Activated CD4-positive, alpha-beta T cell treated with anti-CD3 and anti-CD28 coated beads, Interleukin-2, amount 10 ng/mL, durations not matched to agents 7 days and 5 days (primary cell): ENCODE results near the gene CD55. TPM values are rescaled to one million over a fixed set of nuclear protein-coding genes. Genes with fewer than 3 reads are reported as not detected.
A peak's percentile ranks its signal among the peaks of the same experiment; 100 is the strongest.

Experiments
- CTCF ChIA-PET: fragments of 350-600 bp; sonication (Branson Sonifier 250); formaldehyde crosslinking; loops from one replicate; lab custom pipeline; 2021; ENCODE audit warnings: antibody characterized with exemption; lab: Charles Lee
- POLR2A ChIA-PET: fragments of 350-600 bp; sonication (Branson Sonifier 250); formaldehyde crosslinking; loops from one replicate; lab custom pipeline; 2021; ENCODE audit warnings: antibody characterized with exemption; lab: Charles Lee
- DNase-seq: peaks from one replicate; pipeline ENCODE4 v3.0.0-alpha.2; 2020
- H3K27ac Mint-ChIP-seq: one replicate; pipeline ENCODE4 v1.8.0; 2021; ENCODE audit warnings: mild to moderate bottlenecking, moderate library complexity, mixed read lengths
- H3K27me3 Mint-ChIP-seq: one replicate; pipeline ENCODE4 v1.8.0; 2021; ENCODE audit warnings: mixed read lengths
- H3K36me3 Mint-ChIP-seq: one replicate; pipeline ENCODE4 v1.8.0; 2021; ENCODE audit warnings: low read depth, mixed read lengths
- H3K4me1 Mint-ChIP-seq: one replicate; pipeline ENCODE4 v1.8.0; 2021; ENCODE audit warnings: mixed read lengths
- H3K4me3 Mint-ChIP-seq: one replicate; pipeline ENCODE4 v1.8.0; 2021; ENCODE audit warnings: mild to moderate bottlenecking, moderate library complexity, mixed read lengths
- H3K9me3 Mint-ChIP-seq: one replicate; pipeline ENCODE4 v1.8.0; 2021; ENCODE audit warnings: mixed read lengths
- total RNA-seq, 2 experiments: library from RNA; stranded (reverse); gene quantifications; one replicate each; pipeline ENCODE4 v1.2.3, GENCODE V29; 2021

CD55 gene
- total RNA-seq, 2 experiments from 2014 or later: 92.0 to 117 TPM

DNA sequence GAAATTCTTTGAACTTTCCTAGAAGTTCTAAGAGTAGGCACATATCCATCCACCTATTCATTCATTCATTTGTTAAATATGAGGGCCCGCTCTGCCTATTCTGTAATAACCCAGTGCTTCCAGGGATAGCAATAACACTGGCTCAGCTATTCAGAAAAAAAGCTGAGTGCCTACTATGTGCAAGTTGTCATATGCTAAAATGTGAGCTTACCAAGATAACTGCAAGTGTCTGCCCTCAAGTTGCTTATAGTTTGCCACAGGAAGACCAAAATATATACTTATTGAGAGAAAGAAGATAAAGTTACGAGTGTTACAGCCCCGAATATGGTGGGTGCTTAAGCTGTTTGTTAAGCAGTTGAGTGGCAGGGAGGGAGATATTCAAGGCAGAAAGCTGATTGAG lies 39.6 kb downstream of the CD55 start:
- POLR2A ChIA-PET: interaction anchor here (0.6 kb wide), 1 partner anchor 40 kb away, joined by 3 read pairs; the partner anchor contains the start of gene CD55

GRCh38 chr1:207361889-207362288 lies 40.4 kb downstream of the CD55 start:
- no peak overlapping the region for H3K27ac Mint-ChIP-seq
- no peak for DNase-seq
- H3K4me1 Mint-ChIP-seq: peaks cover 12% of the 10 kb centered on the region
- ChIA-PET POLR2A (no interaction called here), CTCF (interaction anchor here (1.1 kb wide), 1 partner anchor 41 kb away, joined by 3 read pairs; the partner anchor contains the start of gene CD55)
- H3K9me3 Mint-ChIP-seq: no peaks in the 10 kb centered on the region
- peaks cover 39% of the 10 kb centered on the region for H3K36me3 Mint-ChIP-seq
- H3K27me3 Mint-ChIP-seq: no peaks in the 10 kb centered on the region
- H3K4me3 Mint-ChIP-seq: no peak overlapping the region

More for the DNA sequence above, 39.6 kb downstream of the CD55 start:
- H3K9me3 Mint-ChIP-seq: no peaks in the 10 kb centered on the region
- H3K27ac Mint-ChIP-seq: no peak overlapping the region
- H3K36me3 Mint-ChIP-seq: peaks cover 40% of the 10 kb centered on the region
- H3K4me3 Mint-ChIP-seq: no peak overlapping the region
- no peaks in the 10 kb centered on the region for H3K27me3 Mint-ChIP-seq
- peaks cover 12% of the 10 kb centered on the region for H3K4me1 Mint-ChIP-seq
- CTCF ChIA-PET: interaction anchor here (0.5 to 1.3 kb wide), 2 partner anchors 40 to 579 kb away, joined by 3 read pairs; partner anchors contain the start of gene CD55
- no peak for DNase-seq

DNA sequence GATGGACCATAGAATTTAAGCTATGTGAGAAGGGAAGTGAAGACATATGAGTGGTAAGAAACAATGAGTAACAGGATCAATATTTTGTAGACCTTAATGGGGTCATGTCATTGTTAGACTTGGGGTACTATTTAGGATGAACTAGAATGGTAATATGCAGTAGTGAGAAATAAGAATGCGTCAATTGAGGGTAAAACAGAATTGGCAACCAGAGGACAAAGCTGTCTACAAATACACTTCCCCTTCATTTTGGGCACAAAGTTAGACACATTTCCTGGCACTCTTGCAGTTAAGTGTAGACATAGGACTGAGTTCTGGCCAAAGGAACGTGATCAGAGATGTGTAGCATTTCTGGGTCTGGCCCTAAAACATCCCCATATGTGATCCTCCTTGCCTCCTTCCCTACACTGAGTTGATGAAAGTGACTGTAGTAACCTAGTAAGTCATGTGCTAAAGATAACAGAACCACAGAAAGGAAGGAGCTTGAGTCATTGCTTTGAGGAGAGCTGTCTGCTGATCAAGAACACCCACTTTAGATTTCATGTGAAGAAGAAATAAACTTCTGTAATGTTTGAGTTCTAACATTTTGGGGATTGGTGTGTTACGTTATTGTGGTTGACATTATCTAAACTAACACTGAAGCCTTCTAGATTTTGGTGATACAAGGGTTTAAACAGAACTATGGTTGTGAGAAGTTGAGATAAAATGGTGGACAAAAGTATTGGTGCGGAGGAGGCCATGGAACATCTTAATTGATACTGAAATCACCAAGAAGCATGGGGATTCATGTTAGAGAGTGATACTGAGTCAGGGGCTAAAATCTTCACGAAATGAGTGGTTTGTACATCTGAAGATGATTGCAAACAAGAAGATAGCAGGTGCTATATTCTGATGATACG lies 41.7 kb downstream of the CD55 start:
- CTCF ChIA-PET: interaction anchor here (0.6 to 1.1 kb wide), 6 partner anchors 12 to 70 kb away, joined by 3 read pairs; partner anchors contain the start of gene CD55
- H3K27me3 Mint-ChIP-seq: no peaks in the 10 kb centered on the region
- DNase-seq: peak; percentile 22
- POLR2A ChIA-PET: interaction anchor here (0.6 kb wide), 1 partner anchor 26 kb away, joined by 3 read pairs; no protein-coding TSS in a partner anchor
- no peak overlapping the region for H3K27ac Mint-ChIP-seq
- H3K4me1 Mint-ChIP-seq: peaks cover 2% of the 10 kb centered on the region
- H3K36me3 Mint-ChIP-seq: peaks cover 34% of the 10 kb centered on the region
- H3K4me3 Mint-ChIP-seq: no peak overlapping the region
- H3K9me3 Mint-ChIP-seq: no peaks in the 10 kb centered on the region

DNA sequence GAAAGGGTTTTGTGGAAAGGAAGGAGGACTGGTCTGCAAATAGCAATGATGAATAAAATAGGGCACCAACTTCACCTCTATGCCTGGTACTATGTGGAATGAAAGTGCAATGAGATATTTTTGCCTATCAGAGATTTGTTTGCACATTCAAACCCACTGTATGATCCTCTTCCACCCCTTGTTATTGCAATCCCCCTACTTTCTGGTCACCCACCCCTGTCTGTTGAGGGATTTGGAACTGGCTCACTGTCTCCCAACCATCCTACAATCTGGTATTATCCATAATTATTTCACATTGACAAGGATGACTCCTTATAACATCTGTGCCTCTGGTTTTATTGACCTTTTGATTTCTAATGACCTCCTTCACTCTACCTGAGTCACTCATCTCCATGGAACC lies 42.4 kb downstream of the CD55 start:
- Mint-ChIP-seq H3K27me3 (no peaks in the 10 kb centered on the region), H3K4me3 (no peak overlapping the region), H3K36me3 (peaks cover 34% of the 10 kb centered on the region), H3K4me1 (no peaks in the 10 kb centered on the region), H3K27ac (no peak overlapping the region), H3K9me3 (no peaks in the 10 kb centered on the region)
- CTCF ChIA-PET: interaction anchor here (0.6 to 1.0 kb wide), 4 partner anchors 27 to 70 kb away, joined by 3 read pairs; partner anchors contain the start of gene CD55
- POLR2A ChIA-PET: no interaction called here
- no peak for DNase-seq

- H3K4me1 Mint-ChIP-seq: peaks cover 2% of the 10 kb centered on the region
- no peaks in the 10 kb centered on the region for H3K27me3 Mint-ChIP-seq
- no peak overlapping the region for H3K27ac Mint-ChIP-seq
- no peak overlapping the region for H3K4me3 Mint-ChIP-seq
- ChIA-PET POLR2A (no interaction called here), CTCF (interaction anchor here (0.6 to 0.9 kb wide), 2 partner anchors 12 to 15 kb away, joined by 3 to 4 read pairs; no protein-coding TSS in a partner anchor)
- H3K36me3 Mint-ChIP-seq: peaks cover 32% of the 10 kb centered on the region
- H3K9me3 Mint-ChIP-seq: peaks cover 1% of the 10 kb centered on the region
- no peak for DNase-seq
These were observed 43.1 kb downstream of the CD55 start for GRCh38 chr1:207364614-207365013.

GRCh38 chr1:207365063-207365462 lies 43.6 kb downstream of the CD55 start:
- POLR2A ChIA-PET: no interaction called here
- CTCF ChIA-PET: interaction anchor here (0.9 kb wide), 1 partner anchor 12 kb away, joined by 4 read pairs; no protein-coding TSS in a partner anchor
- Mint-ChIP-seq H3K27ac (no peak overlapping the region), H3K9me3 (peaks cover 2% of the 10 kb centered on the region), H3K27me3 (no peaks in the 10 kb centered on the region), H3K4me1 (peaks cover 3% of the 10 kb centered on the region), H3K4me3 (no peak overlapping the region), H3K36me3 (peaks cover 30% of the 10 kb centered on the region)
- no peak for DNase-seq

DNA sequence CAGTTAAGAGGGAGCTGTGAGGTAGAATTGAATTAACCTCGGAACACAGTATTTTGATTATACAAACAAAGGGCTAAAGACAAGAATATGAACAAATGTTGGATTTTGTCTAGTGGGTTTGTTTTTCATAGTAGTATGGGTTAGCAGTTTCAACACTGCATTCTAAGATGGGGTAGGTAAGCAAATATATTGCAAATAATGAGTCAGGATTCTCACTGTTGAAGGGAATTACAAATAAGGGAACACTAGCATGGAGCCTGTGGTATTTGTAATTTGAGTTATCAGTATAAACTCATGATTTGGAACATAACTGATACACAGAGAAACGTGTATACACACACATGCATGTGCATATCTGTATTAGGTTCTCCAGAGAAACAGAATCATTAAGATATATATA lies 44.5 kb downstream of the CD55 start:
- H3K36me3 Mint-ChIP-seq: peaks cover 35% of the 10 kb centered on the region
- POLR2A ChIA-PET: no interaction called here
- CTCF ChIA-PET: no interaction called here
- peaks cover 3% of the 10 kb centered on the region for H3K4me1 Mint-ChIP-seq
- no peak overlapping the region for H3K27ac Mint-ChIP-seq
- peaks cover 5% of the 10 kb centered on the region for H3K9me3 Mint-ChIP-seq
- no peak overlapping the region for H3K4me3 Mint-ChIP-seq
- DNase-seq: no peak
- no peaks in the 10 kb centered on the region for H3K27me3 Mint-ChIP-seq

- H3K4me1 Mint-ChIP-seq: no peaks in the 10 kb centered on the region
- ChIA-PET POLR2A (no interaction called here), CTCF (no interaction called here)
- no peaks in the 10 kb centered on the region for H3K36me3 Mint-ChIP-seq
- H3K4me3 Mint-ChIP-seq: no peak overlapping the region
- DNase-seq: no peak
- peaks cover 23% of the 10 kb centered on the region for H3K9me3 Mint-ChIP-seq
- no peak overlapping the region for H3K27ac Mint-ChIP-seq
- no peaks in the 10 kb centered on the region for H3K27me3 Mint-ChIP-seq
These were observed 67.2 kb downstream of the CD55 start for GRCh38 chr1:207388721-207389120.

GRCh38 chr1:207389728-207390464 lies 68.4 kb downstream of the CD55 start:
- no peak overlapping the region for H3K4me3 Mint-ChIP-seq
- H3K27ac Mint-ChIP-seq: no peak overlapping the region
- CTCF ChIA-PET: interaction anchor here (1.0 kb wide), 2 partner anchors 12 to 23 kb away, joined by 3 read pairs; no protein-coding TSS in a partner anchor

GRCh38 chr1:207393610-207394009 lies 72.1 kb downstream of the CD55 start:
- H3K27me3 Mint-ChIP-seq: no peaks in the 10 kb centered on the region

More at GRCh38 chr1:207389728-207390464, 68.4 kb downstream of the CD55 start:
- no peaks in the 10 kb centered on the region for H3K27me3 Mint-ChIP-seq
- H3K36me3 Mint-ChIP-seq: no peaks in the 10 kb centered on the region
- no peak for DNase-seq
- H3K4me1 Mint-ChIP-seq: no peaks in the 10 kb centered on the region
- POLR2A ChIA-PET: no interaction called here
- peaks cover 17% of the 10 kb centered on the region for H3K9me3 Mint-ChIP-seq

DNA sequence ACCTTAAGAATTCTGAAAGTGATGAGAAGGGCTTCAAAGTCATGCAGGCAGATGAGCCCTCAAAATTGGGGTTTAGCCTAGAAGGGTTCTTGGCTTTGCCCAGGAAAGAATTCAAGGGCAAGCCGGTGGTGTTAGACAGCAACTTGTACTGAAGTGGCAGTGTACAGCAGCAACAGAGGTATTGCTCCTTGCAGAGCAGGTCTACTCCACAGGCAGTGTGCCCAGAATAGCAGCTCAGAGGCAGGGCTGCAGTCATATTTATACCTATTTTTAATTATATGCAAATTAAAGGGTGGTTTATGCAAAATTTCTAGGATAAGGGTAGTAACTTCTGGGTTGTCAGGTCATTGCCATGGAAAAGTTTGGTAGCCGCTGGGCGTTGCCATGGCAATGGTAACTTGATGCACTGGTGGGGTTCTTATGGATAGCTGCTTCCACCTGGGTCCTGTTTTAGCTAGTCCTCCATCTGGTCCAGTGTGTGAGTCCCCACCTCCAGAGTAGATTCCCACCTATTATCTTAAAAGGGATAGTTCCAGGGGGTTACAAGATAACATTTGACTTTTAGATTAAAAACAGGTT lies 74.8 kb downstream of the CD55 start:
- H3K36me3 Mint-ChIP-seq: peaks cover 6% of the 10 kb centered on the region
- POLR2A ChIA-PET: no interaction called here

More at GRCh38 chr1:207393610-207394009, 72.1 kb downstream of the CD55 start:
- Mint-ChIP-seq H3K4me1 (no peaks in the 10 kb centered on the region), H3K36me3 (no peaks in the 10 kb centered on the region), H3K4me3 (no peak overlapping the region), H3K9me3 (peaks cover 3% of the 10 kb centered on the region), H3K27ac (no peak overlapping the region)
- POLR2A ChIA-PET: no interaction called here
- CTCF ChIA-PET: no interaction called here
- DNase-seq: no peak

DNA sequence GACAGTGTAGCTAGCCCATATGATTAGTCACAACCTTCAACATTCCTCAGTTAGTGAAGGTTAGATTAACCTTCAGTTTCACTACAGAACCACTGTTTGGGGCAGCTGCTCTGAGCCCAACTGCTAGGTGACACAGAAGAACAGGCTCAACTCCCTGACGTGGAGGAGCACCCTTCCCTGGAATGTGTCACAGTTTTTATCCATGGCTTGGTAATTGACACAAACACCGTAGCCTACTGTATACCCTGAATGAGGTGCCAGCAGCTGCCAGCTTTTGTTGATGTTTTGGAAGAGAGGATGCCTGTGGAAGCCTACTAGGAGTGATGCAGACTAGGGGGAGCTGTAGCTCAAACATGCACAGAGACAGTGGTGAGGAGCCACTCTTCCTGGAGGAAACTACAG lies 76.0 kb downstream of the CD55 start:
- Mint-ChIP-seq H3K27ac (no peak overlapping the region), H3K9me3 (peaks cover 15% of the 10 kb centered on the region), H3K4me1 (no peaks in the 10 kb centered on the region), H3K36me3 (peaks cover 6% of the 10 kb centered on the region), H3K4me3 (no peak overlapping the region), H3K27me3 (no peaks in the 10 kb centered on the region)
- ChIA-PET POLR2A (no interaction called here), CTCF (no interaction called here)
- no peak for DNase-seq

More for the DNA sequence above, 74.8 kb downstream of the CD55 start:
- Mint-ChIP-seq H3K27ac (no peak overlapping the region), H3K27me3 (no peaks in the 10 kb centered on the region), H3K4me3 (no peak overlapping the region), H3K4me1 (no peaks in the 10 kb centered on the region), H3K9me3 (peaks cover 11% of the 10 kb centered on the region)
- CTCF ChIA-PET: interaction anchor here (0.6 to 1.6 kb wide), 3 partner anchors 9 to 526 kb away, joined by 3 to 11 read pairs (median 3); no protein-coding TSS in a partner anchor
- no peak for DNase-seq
